Neural crest cell (in vitro differentiated cells): Measurements from ENCODE around the gene ARID3A. TPM values are rescaled to one million over a fixed set of nuclear protein-coding genes. Genes with fewer than 3 reads are reported as not detected.

Experiments
- DNase-seq: peaks from one replicate; pipeline ENCODE4 v3.0.0; 2021; ENCODE audit warnings: low read depth, mixed read lengths, low spot score
- H3K27ac Mint-ChIP-seq: one replicate; pipeline ENCODE4 v1.8.0; 2021; ENCODE audit warnings: mild to moderate bottlenecking, mixed read lengths; ENCODE audit not compliant: unreplicated experiment
- H3K27me3 Mint-ChIP-seq: 2 replicates; pipeline ENCODE4 v1.8.0; 2021; ENCODE audit warnings: low read depth, mild to moderate bottlenecking, mixed read lengths
- H3K36me3 Mint-ChIP-seq: 2 replicates; pipeline ENCODE4 v1.8.0; 2021; ENCODE audit warnings: low read depth, mild to moderate bottlenecking, mixed read lengths
- H3K4me1 Mint-ChIP-seq: 2 replicates; pipeline ENCODE4 v1.8.0; 2021; ENCODE audit warnings: mixed read lengths
- H3K4me3 Mint-ChIP-seq: one replicate; pipeline ENCODE4 v1.8.0; 2021; ENCODE audit warnings: mild to moderate bottlenecking, mixed read lengths
- H3K9me3 Mint-ChIP-seq: 2 replicates; pipeline ENCODE4 v1.8.0; 2021; ENCODE audit warnings: mixed read lengths
- total RNA-seq: library from RNA; stranded (reverse); gene quantifications from 2 replicates; pipeline ENCODE4 v1.2.1, GENCODE V29; 2021
- TF ChIP-seq, protein P1 (sequence below): fragments of 200-600 bp; sonication (generic); conservative IDR thresholded peaks from 2 replicates; pipeline ENCODE4 v1.5.0; 2021; ENCODE audit warnings: antibody characterized with exemption, mild to moderate bottlenecking

ARID3A gene
- total RNA-seq, 1 donor from 2014 or later = 48.4 TPM

DNA sequence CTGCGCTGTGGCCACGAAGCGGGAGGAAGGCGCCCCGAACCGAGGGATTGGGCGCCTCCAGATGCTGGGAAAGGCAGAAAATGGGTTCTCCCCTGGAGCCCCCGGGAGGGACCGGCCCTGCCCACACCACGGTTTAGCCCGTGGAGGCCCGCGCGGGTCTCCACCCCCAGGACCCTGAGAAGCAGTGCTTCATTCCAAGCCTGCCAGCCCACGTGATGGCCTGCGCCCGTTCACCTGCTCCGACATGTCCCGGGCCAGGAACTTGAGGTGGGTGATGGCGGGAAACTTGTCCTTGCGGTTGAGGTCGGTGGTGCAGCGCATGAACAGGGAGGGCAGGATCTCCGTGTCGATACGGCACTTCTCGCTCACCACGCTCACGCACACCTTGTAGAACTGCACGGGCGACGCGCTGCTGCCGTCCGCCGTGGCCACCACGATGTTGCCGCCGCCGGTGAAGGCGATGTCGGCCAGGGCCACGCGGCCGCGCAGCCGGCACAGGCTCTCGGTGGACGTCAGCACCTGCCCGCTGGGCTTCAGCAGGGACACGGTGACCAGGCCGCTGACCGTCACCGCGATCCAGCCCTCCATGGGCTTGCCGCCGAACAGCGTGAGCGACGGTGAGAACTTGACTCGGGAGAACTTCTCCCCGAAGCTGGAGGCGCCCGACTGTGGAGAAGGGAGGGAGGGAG is 40.2 kb upstream of the ARID3A start:
- Mint-ChIP-seq H3K9me3 (no peaks in the 10 kb centered on the region), H3K4me1 (no peaks in the 10 kb centered on the region), H3K27ac (no peak overlapping the region), H3K4me3 (no peak overlapping the region), H3K27me3 (no peaks in the 10 kb centered on the region), H3K36me3 (no peaks in the 10 kb centered on the region)
- TF ChIP-seq, protein P1, sequence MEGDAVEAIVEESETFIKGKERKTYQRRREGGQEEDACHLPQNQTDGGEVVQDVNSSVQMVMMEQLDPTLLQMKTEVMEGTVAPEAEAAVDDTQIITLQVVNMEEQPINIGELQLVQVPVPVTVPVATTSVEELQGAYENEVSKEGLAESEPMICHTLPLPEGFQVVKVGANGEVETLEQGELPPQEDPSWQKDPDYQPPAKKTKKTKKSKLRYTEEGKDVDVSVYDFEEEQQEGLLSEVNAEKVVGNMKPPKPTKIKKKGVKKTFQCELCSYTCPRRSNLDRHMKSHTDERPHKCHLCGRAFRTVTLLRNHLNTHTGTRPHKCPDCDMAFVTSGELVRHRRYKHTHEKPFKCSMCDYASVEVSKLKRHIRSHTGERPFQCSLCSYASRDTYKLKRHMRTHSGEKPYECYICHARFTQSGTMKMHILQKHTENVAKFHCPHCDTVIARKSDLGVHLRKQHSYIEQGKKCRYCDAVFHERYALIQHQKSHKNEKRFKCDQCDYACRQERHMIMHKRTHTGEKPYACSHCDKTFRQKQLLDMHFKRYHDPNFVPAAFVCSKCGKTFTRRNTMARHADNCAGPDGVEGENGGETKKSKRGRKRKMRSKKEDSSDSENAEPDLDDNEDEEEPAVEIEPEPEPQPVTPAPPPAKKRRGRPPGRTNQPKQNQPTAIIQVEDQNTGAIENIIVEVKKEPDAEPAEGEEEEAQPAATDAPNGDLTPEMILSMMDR = no peak
- DNase-seq = no peak

DNA sequence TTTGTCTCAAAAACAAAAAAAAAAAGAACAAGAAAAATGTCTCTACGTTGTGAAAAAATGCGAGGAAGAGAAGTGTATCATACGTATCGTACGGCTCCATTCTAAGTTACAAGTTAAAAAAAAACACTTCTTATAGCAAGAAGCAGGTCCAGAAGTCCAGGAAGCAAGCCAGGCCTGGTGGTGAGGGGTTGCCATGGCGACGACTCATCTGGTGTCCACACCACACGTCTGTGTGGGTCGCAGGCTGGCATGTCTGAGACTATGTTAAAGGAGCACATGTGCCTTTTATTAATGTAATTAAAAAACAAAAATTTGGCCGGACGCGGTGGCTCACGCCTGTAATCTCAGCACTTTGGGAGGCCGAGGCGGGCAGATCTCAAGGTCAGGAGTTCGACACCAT is 38.8 kb upstream of the ARID3A start:
- TF ChIP-seq, protein P1 = no peak
- Mint-ChIP-seq H3K4me3 (peak overlapping the region; percentile 35), H3K36me3 (no peaks in the 10 kb centered on the region), H3K4me1 (no peaks in the 10 kb centered on the region), H3K9me3 (no peaks in the 10 kb centered on the region), H3K27me3 (no peaks in the 10 kb centered on the region), H3K27ac (peak overlapping the region; percentile 10)
- no peak for DNase-seq

DNA sequence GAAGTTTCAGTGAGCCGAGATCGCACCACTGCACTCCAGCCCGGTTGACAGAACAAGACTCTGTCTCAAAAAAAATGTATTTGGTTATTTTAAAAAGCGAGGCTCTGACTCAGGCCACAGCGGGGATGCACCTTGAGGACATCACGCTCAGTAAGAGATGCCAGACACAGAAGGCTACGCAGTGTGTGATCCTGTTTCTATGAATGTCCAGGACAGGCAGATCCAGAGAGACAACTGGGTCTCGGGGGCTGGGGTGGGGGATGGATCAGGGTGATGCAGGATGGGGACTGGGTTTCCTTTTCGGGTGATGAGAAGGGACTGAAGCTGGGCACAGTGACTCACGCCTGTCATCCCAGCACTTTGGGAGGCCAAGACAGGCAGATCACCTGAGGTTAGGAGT is 38.2 kb upstream of the ARID3A start:
- Mint-ChIP-seq H3K4me3 (peak overlapping the region; percentile 35), H3K27me3 (no peaks in the 10 kb centered on the region), H3K4me1 (no peaks in the 10 kb centered on the region), H3K9me3 (no peaks in the 10 kb centered on the region), H3K27ac (no peak overlapping the region), H3K36me3 (no peaks in the 10 kb centered on the region)
- no peak for DNase-seq
- TF ChIP-seq, protein P1 = no peak

DNA sequence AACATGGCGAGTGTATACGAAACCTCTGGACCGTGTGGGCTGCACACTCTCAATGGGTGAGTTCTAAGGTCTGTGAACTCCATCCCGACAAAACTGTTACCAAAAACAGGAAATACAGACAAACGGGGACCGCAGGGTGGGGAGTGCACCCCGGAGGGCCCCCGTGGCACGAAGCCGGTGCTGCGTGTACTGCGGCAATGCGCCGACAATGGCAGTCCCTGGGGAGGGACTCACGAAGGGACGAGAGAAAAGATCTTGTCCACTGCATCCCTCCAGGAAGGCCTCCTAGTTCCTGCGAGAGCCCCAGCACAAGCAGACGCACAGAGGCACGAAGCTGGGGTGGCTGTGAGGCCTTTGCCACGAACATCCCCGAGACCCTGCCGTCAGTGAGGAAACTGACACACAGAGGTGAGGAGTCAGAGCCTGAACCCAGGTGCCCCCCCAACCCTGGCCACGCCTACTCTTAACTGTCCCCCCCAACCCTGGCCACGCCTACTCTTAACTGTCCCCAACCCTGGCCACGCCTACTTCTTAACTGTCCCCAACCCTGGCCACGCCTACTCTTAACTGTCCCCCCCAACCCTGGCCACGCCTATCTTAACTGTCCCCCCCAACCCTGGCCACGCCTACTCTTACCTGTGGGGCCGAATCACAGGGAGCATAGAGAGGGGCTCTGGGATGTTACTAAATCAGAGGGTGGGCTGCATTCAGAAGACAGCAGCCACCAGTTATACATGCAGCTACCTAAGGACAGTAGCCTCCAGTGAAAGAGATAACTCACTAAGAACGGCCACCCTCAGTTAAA is 37.1 kb upstream of the ARID3A start:
- H3K4me3 Mint-ChIP-seq = peak overlapping the region; percentile 80
- no peaks in the 10 kb centered on the region for H3K36me3 Mint-ChIP-seq
- H3K27ac Mint-ChIP-seq = no peak overlapping the region
- no peaks in the 10 kb centered on the region for H3K9me3 Mint-ChIP-seq
- TF ChIP-seq, protein P1 = no peak
- DNase-seq = no peak
- H3K4me1 Mint-ChIP-seq = peaks cover 8% of the 10 kb centered on the region
- peaks cover 6% of the 10 kb centered on the region for H3K27me3 Mint-ChIP-seq

DNA sequence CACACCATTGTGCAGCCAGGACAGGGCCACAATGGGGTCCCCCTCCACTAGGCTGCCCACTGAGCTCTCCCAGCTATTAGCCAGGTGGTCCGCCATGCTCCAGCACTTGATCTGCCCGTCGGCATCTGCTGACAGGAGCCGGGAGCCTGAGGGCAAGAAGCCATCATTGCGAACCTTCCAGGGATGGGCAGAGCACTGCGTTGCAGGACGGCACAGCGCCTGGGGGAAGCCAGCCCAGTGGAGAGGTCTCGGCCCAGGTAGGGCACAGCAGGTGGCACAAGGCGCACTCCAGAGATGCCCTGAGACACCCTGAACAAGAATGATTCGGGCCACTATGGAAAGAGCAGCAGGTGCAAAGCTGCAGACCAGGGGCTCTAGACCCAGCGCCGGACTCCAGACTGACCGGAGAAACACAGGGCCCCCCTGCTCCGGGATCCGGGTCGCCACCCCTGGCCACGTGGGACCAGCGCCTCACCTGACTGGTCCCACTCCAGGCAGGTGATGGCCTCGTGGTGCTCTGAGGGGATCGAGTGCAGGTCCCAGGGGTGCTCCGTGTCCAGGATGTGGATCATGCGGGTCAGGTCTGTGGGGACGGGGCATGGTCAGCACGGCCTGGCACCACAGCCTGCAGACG is 36.1 kb upstream of the ARID3A start:
- Mint-ChIP-seq H3K4me1 (peaks cover 10% of the 10 kb centered on the region), H3K36me3 (no peaks in the 10 kb centered on the region), H3K4me3 (peak overlapping the region; percentile 72), H3K27ac (no peak overlapping the region), H3K27me3 (peaks cover 6% of the 10 kb centered on the region), H3K9me3 (no peaks in the 10 kb centered on the region)
- TF ChIP-seq, protein P1 = no peak
- no peak for DNase-seq
